H1 (cell line): ENCODE measurements around the gene IL1RL1. TPM values are rescaled to one million over a fixed set of nuclear protein-coding genes. Genes with fewer than 3 reads are reported as not detected.

ENCODE experiments used
- CTCF ChIA-PET: fragments of 300-600 bp; sonication (Branson Sonifier 250); formaldehyde crosslinking; loops from one replicate; lab custom pipeline; 2021; ENCODE audit not compliant: partially characterized antibody; lab: Charles Lee
- POLR2A ChIA-PET: fragments of 300-600 bp; sonication (Branson Sonifier 250); formaldehyde crosslinking; loops from one replicate; lab custom pipeline; 2021; ENCODE audit warnings: inconsistent platforms; ENCODE audit not compliant: partially characterized antibody; lab: Charles Lee
- DNase-seq, 2 experiments: peaks; one replicate each; pipeline versions ENCODE4 v3.0.0 to v3.0.0-alpha.2; 2010 to 2022; ENCODE audit warnings: low spot score in 2 of 2, low read depth in 1 of 2, mixed read lengths in 1 of 2
- FAIRE-seq: peaks from 2 replicates; lab custom pipeline; 2011; peaks lifted over from hg19 to GRCh38; lab: Jason Lieb, UNC
- H2AFZ ChIP-seq: 2 replicates; pipeline ENCODE4 v1.8.1; 2012; ENCODE audit warnings: low read length, inconsistent platforms
- H2AK5ac ChIP-seq: 2 replicates; pipeline ENCODE4 v1.6.1; 2013; ENCODE audit warnings: low read depth, low read length
- H2BK120ac ChIP-seq: replicated peaks from 2 replicates; pipeline ENCODE3; 2013; ENCODE audit warnings: low read depth, low read length, inconsistent platforms
- H2BK12ac ChIP-seq: 2 replicates; pipeline ENCODE4 v1.6.1; 2013; ENCODE audit warnings: low read depth, low read length
- H2BK15ac ChIP-seq: 2 replicates; pipeline ENCODE4 v1.6.1; 2013; ENCODE audit warnings: low read length
- H2BK20ac ChIP-seq: 2 replicates; pipeline ENCODE4 v1.6.1; 2013; ENCODE audit warnings: low read length
- H2BK5ac ChIP-seq: 2 replicates; pipeline ENCODE4 v1.6.1; 2013; ENCODE audit warnings: low read depth, low read length
- H3K14ac ChIP-seq: 2 replicates; pipeline ENCODE4 v1.6.1; 2013; ENCODE audit warnings: inconsistent platforms; ENCODE audit not compliant: insufficient read length
- H3K18ac ChIP-seq: 2 replicates; pipeline ENCODE4 v1.6.1; 2013; ENCODE audit warnings: low read length; ENCODE audit errors: extremely low read depth
- H3K23ac ChIP-seq: 2 replicates; pipeline ENCODE4 v1.6.1; 2013; ENCODE audit warnings: inconsistent platforms; ENCODE audit not compliant: insufficient read length
- H3K23me2 ChIP-seq: 2 replicates; pipeline ENCODE4 v1.6.1; 2013; ENCODE audit warnings: low read depth, low read length
- H3K27ac ChIP-seq: 2 replicates; pipeline ENCODE4 v1.6.1; 2011; ENCODE audit warnings: low read depth, low read length, inconsistent platforms
- H3K27me3 ChIP-seq, 4 experiments: replicated peaks in 1 of 4; 1 replicate in 1 of 4; 2 replicates in 3 of 4; pipeline versions ENCODE4 v1.6.1 to v1.8.1; 2011 to 2013; ENCODE audit warnings: low read length in 3 of 4, mild to moderate bottlenecking in 3 of 4, inconsistent platforms in 2 of 4, mixed read lengths in 2 of 4, moderate library complexity in 1 of 4; ENCODE audit not compliant: control insufficient read depth in 3 of 4, insufficient read depth in 3 of 4; ENCODE audit errors: extremely low read depth in 1 of 4
- H3K36me3 ChIP-seq, 4 experiments: 2 replicates each; pipeline versions ENCODE4 v1.6.1 to v1.8.1; 2011 to 2013; ENCODE audit warnings: mild to moderate bottlenecking in 4 of 4, low read length in 3 of 4, moderate library complexity in 2 of 4, control low read depth in 1 of 4, inconsistent platforms in 1 of 4; ENCODE audit not compliant: insufficient read depth in 4 of 4, control insufficient read depth in 2 of 4
- H3K4ac ChIP-seq: replicated peaks from 2 replicates; pipeline ENCODE3; 2013; ENCODE audit warnings: low read length, low read depth, mixed read lengths, inconsistent platforms; ENCODE audit not compliant: insufficient read length
- H3K4me1 ChIP-seq, 4 experiments: replicated peaks in 1 of 4; 1 replicate in 1 of 4; 2 replicates in 3 of 4; pipeline versions ENCODE4 v1.6.1 to v1.8.1; 2011 to 2013; ENCODE audit warnings: low read length in 3 of 4, inconsistent platforms in 2 of 4, mixed read lengths in 1 of 4; ENCODE audit not compliant: insufficient read depth in 4 of 4, control insufficient read depth in 3 of 4
- H3K4me2 ChIP-seq, 2 experiments: 2 replicates each; pipeline versions ENCODE4 v1.6.1 to v1.8.1; 2011 to 2013; ENCODE audit warnings: low read depth in 2 of 2, low read length in 2 of 2, control low read depth in 1 of 2, inconsistent platforms in 1 of 2, mild to moderate bottlenecking in 1 of 2; ENCODE audit not compliant: insufficient read depth in 1 of 2
- H3K4me3 ChIP-seq, 4 experiments: fragments of 200-600, 300-600 bp in 1 of 4; sonication (generic), shearing (Covaris generic), sonication (Bioruptor Twin) in 1 of 4; 2 replicates each; pipeline versions ENCODE4 v1.5.1 to v1.8.1; 2011 to 2016; ENCODE audit warnings: low read length in 4 of 4, low read depth in 3 of 4, control low read depth in 2 of 4, inconsistent platforms in 2 of 4, mild to moderate bottlenecking in 2 of 4, mixed read lengths in 1 of 4, moderate library complexity in 1 of 4; ENCODE audit not compliant: insufficient read depth in 2 of 4; ENCODE audit errors: extremely low read depth in 1 of 4
- H3K56ac ChIP-seq: replicated peaks from 2 replicates; pipeline ENCODE3; 2013; ENCODE audit warnings: low read depth, mild to moderate bottlenecking, mixed read lengths, low read length, inconsistent platforms; ENCODE audit not compliant: insufficient read length
- H3K79me1 ChIP-seq: 2 replicates; pipeline ENCODE4 v1.6.1; 2013; ENCODE audit warnings: low read depth, low read length, control low read depth
- H3K79me2 ChIP-seq, 2 experiments: 2 replicates each; pipeline versions ENCODE4 v1.6.1 to v1.8.1; 2012 to 2013; ENCODE audit warnings: low read length in 2 of 2, mild to moderate bottlenecking in 2 of 2, inconsistent platforms in 1 of 2; ENCODE audit not compliant: insufficient read depth in 2 of 2, control insufficient read depth in 1 of 2
- H3K9ac ChIP-seq, 4 experiments: replicated peaks in 1 of 4; 1 replicate in 1 of 4; 2 replicates in 3 of 4; pipeline versions ENCODE4 v1.6.1 to v1.8.1; 2011 to 2013; ENCODE audit warnings: low read depth in 3 of 4, low read length in 3 of 4, control low read depth in 2 of 4, mild to moderate bottlenecking in 2 of 4, moderate library complexity in 2 of 4, inconsistent platforms in 1 of 4; ENCODE audit errors: extremely low read depth in 1 of 4
- H3K9me3 ChIP-seq, 2 experiments: 2 replicates each; pipeline versions ENCODE4 v1.6.1 to v1.8.1; 2012 to 2013; ENCODE audit warnings: mild to moderate bottlenecking in 2 of 2, moderate library complexity in 2 of 2, control low read depth in 1 of 2, inconsistent platforms in 1 of 2, low read depth in 1 of 2, low read length in 1 of 2, mixed read lengths in 1 of 2; ENCODE audit not compliant: insufficient read depth in 2 of 2
- H4K20me1 ChIP-seq, 2 experiments: replicated peaks in 1 of 2; 2 replicates each; pipeline versions ENCODE3 to v1.8.1; 2011 to 2013; ENCODE audit warnings: inconsistent platforms in 2 of 2, low read length in 2 of 2, mild to moderate bottlenecking in 1 of 2; ENCODE audit not compliant: insufficient read depth in 2 of 2, control insufficient read depth in 1 of 2
- H4K5ac ChIP-seq: 2 replicates; pipeline ENCODE4 v1.6.1; 2013; ENCODE audit warnings: low read length, low read depth, mixed read lengths, inconsistent platforms; ENCODE audit not compliant: insufficient read length
- H4K8ac ChIP-seq: 2 replicates; pipeline ENCODE4 v1.8.0; 2013; ENCODE audit warnings: mild to moderate bottlenecking, moderate library complexity, low read length, inconsistent platforms; ENCODE audit not compliant: insufficient read depth; ENCODE audit errors: extremely low read depth
- H4K91ac ChIP-seq: replicated peaks from 2 replicates; pipeline ENCODE3; 2013; ENCODE audit warnings: low read length, mixed read lengths, inconsistent platforms; ENCODE audit not compliant: insufficient read length
- BACH1 ChIP-seq: IDR thresholded peaks from 2 replicates; pipeline ENCODE4 v1.6.1; 2012; ENCODE audit warnings: low read length, improper control_type of control experiment
- EZH2 ChIP-seq: fragments of 200-600 bp; sonication (generic); IDR thresholded peaks from 2 replicates; pipeline ENCODE4 v1.7.1; 2012; ENCODE audit warnings: low read depth, mild to moderate bottlenecking, moderate library complexity, low read length, inconsistent platforms; ENCODE audit not compliant: severe bottlenecking
- GABPA ChIP-seq: IDR thresholded peaks from 2 replicates; pipeline ENCODE4 v1.6.1; 2011; ENCODE audit warnings: mild to moderate bottlenecking, low read length, moderate library complexity, borderline replicate concordance; ENCODE audit not compliant: insufficient read depth
- HDAC6 ChIP-seq: IDR thresholded peaks from one replicate; pipeline ENCODE4 v1.7.1; 2012; ENCODE audit warnings: low read depth, mild to moderate bottlenecking, inconsistent platforms, low read length, moderate library complexity
- POLR2A ChIP-seq, 2 experiments: IDR thresholded peaks; 1 replicate in 1 of 2; 2 replicates in 1 of 2; pipeline ENCODE4 v1.6.1; 2011; ENCODE audit warnings: low read depth in 2 of 2, low read length in 2 of 2, mild to moderate bottlenecking in 2 of 2; ENCODE audit errors: control extremely low read depth in 1 of 2
- SIX5 ChIP-seq: IDR thresholded peaks from 2 replicates; pipeline ENCODE4 v1.6.1; 2011; ENCODE audit warnings: mild to moderate bottlenecking, low read depth, low read length
- TEAD4 ChIP-seq: IDR thresholded peaks from 2 replicates; pipeline ENCODE4 v1.6.1; 2012; ENCODE audit warnings: low read depth, low read length, inconsistent platforms, mixed read lengths
- WGBS, 2 experiments: shearing (Covaris generic) in 1 of 2; methylation state at CpG; one replicate each; pipeline versions ENCODE4 v1.1.6 to v1.1.7; 2013 to 2015; ENCODE audit warnings: low lambda C conversion rate in 2 of 2, mixed read lengths in 2 of 2, inconsistent platforms in 1 of 2, low coverage in 1 of 2, missing lambda C conversion rate in 1 of 2; ENCODE audit not compliant: insufficient replicate concordance in 2 of 2, insufficient coverage in 1 of 2, insufficient read length in 1 of 2; ENCODE audit errors: extremely low coverage in 1 of 2, missing lambda C conversion rate in 1 of 2; 5-methylcytosine and 5-hydroxymethylcytosine counted together
- polyA plus RNA-seq, 7 experiments: library from polyadenylated mRNA; depleted of rRNA in 3 of 7; stranded (reverse) in 5 of 7; unstranded in 2 of 7; fragments of >200 nt in 5 of 7; fragments of 200-250 nt in 2 of 7; gene quantifications; 1 replicate in 5 of 7; 2 replicates in 1 of 7; 4 replicates in 1 of 7; pipeline versions ENCODE4 v1.2.1 to v1.2.3, GENCODE V29; 2011 to 2013; ENCODE audit warnings: missing spikeins in 2 of 7, mixed read lengths in 2 of 7
- total RNA-seq: library from RNA; stranded (reverse); fragmentation: NEBNext Ultra II Directional; extraction: Animal tissue kit (Norgen Biotek cat#: 25700); gene quantifications from 2 replicates; pipeline ENCODE4 v1.2.1, GENCODE V29; 2021
- TF ChIP-seq, protein P1 (sequence below): IDR thresholded peaks from 2 replicates; pipeline ENCODE4 v1.6.1; 2011; ENCODE audit warnings: low read length, improper control_type of control experiment
- TF ChIP-seq, protein P2 (sequence below): IDR thresholded peaks from 2 replicates; pipeline ENCODE4 v1.6.1; 2012; ENCODE audit warnings: inconsistent platforms

The IL1RL1 gene
- total and polyA plus RNA-seq, 2 of the 8 experiments (the other 6 are each of a cell fraction or from before 2014, with no cell fraction given), result not detected

DNA sequence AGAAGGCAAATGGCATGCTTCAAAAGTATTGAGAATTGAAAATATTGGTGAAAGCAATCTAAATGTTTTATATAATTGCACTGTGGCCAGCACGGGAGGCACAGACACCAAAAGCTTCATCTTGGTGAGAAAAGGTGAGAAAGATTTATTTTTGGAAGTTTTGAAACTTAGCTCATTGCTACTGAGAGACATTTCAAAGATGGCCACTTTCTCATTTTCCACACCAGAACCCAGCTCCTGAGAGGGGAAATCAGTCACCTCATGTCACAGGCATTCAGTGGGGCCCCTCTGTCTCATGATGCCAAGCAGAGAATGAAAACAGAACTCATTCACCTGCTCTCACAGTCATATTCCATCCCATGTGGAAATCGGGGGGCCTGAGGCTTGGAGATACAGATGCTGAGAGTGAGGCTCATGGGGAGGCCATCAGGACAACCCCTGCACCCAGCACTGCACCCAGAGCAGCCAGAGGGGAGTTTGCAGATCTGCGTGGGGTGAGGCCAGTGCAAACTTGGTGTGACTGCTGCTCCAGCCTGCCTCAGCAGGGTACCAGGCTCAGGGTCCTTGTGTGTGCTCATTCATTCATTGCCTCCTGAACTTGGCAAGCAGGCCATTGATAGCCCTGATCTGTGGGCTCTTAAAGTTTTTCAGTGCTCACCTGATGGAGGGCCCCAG is 75.6 kb downstream of the IL1RL1 start:
- H3K23me2 ChIP-seq, result no peaks in the 10 kb centered on the region; the same call in 1 of the 2 replicates
- H4K91ac ChIP-seq, result no peak overlapping the region
- H4K5ac ChIP-seq, result no peak overlapping the region
- H3K79me2 ChIP-seq, result no peaks in the 10 kb centered on the region
- no peak overlapping the region for H2BK15ac ChIP-seq
- no peaks in the 10 kb centered on the region for H3K79me1 ChIP-seq
- H2AFZ ChIP-seq, result no peak overlapping the region
- POLR2A ChIA-PET, result no interaction called here
- H2BK20ac ChIP-seq, result no peak overlapping the region
- FAIRE-seq (no peak), DNase-seq (no peak)
- 98% methylated on average over 3 of the region's 3 CpGs; no CpG with 5 or more reads in 1 of the 2 experiments for WGBS, 2 experiments
- no peak overlapping the region for H3K56ac ChIP-seq
- H3K27ac ChIP-seq, result no peak overlapping the region
- no peak overlapping the region for H3K9ac ChIP-seq
- H3K9me3 ChIP-seq, result peaks cover 5 to 6% of the 10 kb centered on the region in 2 experiments; a peak in 1 of 4 replicates
- no peak overlapping the region for H3K4me2 ChIP-seq
- TF ChIP-seq SIX5 (no peak), BACH1 (no peak), TEAD4 (no peak), HDAC6 (no peak), POLR2A (IDR thresholded peaks at IDR 0.05; ENCODE audit: control extremely low read depth in 1 of 2, low read depth in 2 of 2, low read length in 2 of 2) (no peak), GABPA (no peak), EZH2 (no peak)
- TF ChIP-seq, protein P1, sequence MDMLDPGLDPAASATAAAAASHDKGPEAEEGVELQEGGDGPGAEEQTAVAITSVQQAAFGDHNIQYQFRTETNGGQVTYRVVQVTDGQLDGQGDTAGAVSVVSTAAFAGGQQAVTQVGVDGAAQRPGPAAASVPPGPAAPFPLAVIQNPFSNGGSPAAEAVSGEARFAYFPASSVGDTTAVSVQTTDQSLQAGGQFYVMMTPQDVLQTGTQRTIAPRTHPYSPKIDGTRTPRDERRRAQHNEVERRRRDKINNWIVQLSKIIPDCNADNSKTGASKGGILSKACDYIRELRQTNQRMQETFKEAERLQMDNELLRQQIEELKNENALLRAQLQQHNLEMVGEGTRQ, result no peak
- TF ChIP-seq, protein P2, sequence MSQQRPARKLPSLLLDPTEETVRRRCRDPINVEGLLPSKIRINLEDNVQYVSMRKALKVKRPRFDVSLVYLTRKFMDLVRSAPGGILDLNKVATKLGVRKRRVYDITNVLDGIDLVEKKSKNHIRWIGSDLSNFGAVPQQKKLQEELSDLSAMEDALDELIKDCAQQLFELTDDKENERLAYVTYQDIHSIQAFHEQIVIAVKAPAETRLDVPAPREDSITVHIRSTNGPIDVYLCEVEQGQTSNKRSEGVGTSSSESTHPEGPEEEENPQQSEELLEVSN, result no peak
- H2BK5ac ChIP-seq, result no peak overlapping the region
- H3K4ac ChIP-seq, result no peak overlapping the region
- no peak overlapping the region for H3K4me3 ChIP-seq
- no peak overlapping the region for H3K23ac ChIP-seq
- no peak overlapping the region for H2BK120ac ChIP-seq
- H3K14ac ChIP-seq, result no peak overlapping the region
- no peaks in the 10 kb centered on the region for H3K27me3 ChIP-seq
- H2BK12ac ChIP-seq, result no peak overlapping the region
- CTCF ChIA-PET, result interaction anchor here (1.6 kb wide), 1 partner anchor 31 kb away, joined by 5 read pairs; the partner anchor contains the start of gene IL18R1
- no peak overlapping the region for H4K8ac ChIP-seq
- H3K18ac ChIP-seq, result no peak overlapping the region
- no peaks in the 10 kb centered on the region; a peak in 1 of 8 replicates for H3K36me3 ChIP-seq
- no peaks in the 10 kb centered on the region for H3K4me1 ChIP-seq
- no peaks in the 10 kb centered on the region for H4K20me1 ChIP-seq
- H2AK5ac ChIP-seq, result no peak overlapping the region
